IPS-15b (cell line): ENCODE measurements around the gene TLE7.

ENCODE experiments used
- H3K27me3 ChIP-seq: one replicate; pipeline ENCODE4 v1.6.1; 2013; ENCODE audit warnings: low read length; ENCODE audit not compliant: control insufficient read depth, insufficient read depth
- H3K36me3 ChIP-seq: one replicate; pipeline ENCODE4 v1.6.1; 2013; ENCODE audit warnings: low read length; ENCODE audit not compliant: control insufficient read depth, insufficient read depth
- H3K4me1 ChIP-seq: one replicate; pipeline ENCODE4 v1.6.1; 2013; ENCODE audit warnings: mild to moderate bottlenecking, low read length; ENCODE audit not compliant: control insufficient read depth, insufficient read depth
- H3K4me3 ChIP-seq: one replicate; pipeline ENCODE4 v1.5.1; 2013; ENCODE audit warnings: low read depth, low read length
- H3K9ac ChIP-seq: one replicate; pipeline ENCODE4 v1.6.1; 2013; ENCODE audit warnings: low read depth, mild to moderate bottlenecking, low read length
- H3K9me3 ChIP-seq: one replicate; pipeline ENCODE4 v1.6.1; 2013; ENCODE audit warnings: mild to moderate bottlenecking, low read length; ENCODE audit not compliant: control insufficient read depth, insufficient read depth

The TLE7 gene

DNA sequence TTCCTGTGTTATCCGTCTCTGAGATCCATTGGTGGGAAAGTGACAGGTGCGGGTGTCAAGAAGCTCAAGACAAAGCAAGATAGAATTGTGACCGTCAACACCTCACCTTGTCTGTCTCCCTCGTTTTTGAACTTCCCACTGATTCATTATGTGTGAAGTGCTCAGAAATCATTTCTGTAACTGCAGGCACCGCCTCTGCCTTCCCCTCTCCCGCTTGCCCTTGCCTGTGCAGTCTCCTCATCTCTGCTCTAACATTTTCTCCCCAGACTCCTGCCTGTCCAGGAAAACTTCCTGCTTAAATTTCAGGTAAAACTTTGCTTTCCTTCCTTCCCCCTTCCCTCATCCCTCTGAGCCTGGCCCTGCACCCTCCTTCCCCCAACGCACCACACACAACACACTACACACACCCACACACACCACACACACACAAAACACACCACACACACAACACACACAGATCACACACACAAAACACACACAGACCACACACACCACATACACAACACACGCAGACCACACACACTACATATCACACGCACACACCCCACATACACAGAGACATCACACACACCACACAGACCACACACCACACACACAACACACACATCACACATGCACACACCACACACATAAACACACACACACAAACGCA lies 57.7 kb downstream of the TLE7 start:
- H3K4me3 ChIP-seq = no peak overlapping the region
- peaks cover 24% of the 10 kb centered on the region for H3K4me1 ChIP-seq
- H3K9me3 ChIP-seq = no peaks in the 10 kb centered on the region
- no peaks in the 10 kb centered on the region for H3K27me3 ChIP-seq
- no peak overlapping the region for H3K9ac ChIP-seq
- no peaks in the 10 kb centered on the region for H3K36me3 ChIP-seq

DNA sequence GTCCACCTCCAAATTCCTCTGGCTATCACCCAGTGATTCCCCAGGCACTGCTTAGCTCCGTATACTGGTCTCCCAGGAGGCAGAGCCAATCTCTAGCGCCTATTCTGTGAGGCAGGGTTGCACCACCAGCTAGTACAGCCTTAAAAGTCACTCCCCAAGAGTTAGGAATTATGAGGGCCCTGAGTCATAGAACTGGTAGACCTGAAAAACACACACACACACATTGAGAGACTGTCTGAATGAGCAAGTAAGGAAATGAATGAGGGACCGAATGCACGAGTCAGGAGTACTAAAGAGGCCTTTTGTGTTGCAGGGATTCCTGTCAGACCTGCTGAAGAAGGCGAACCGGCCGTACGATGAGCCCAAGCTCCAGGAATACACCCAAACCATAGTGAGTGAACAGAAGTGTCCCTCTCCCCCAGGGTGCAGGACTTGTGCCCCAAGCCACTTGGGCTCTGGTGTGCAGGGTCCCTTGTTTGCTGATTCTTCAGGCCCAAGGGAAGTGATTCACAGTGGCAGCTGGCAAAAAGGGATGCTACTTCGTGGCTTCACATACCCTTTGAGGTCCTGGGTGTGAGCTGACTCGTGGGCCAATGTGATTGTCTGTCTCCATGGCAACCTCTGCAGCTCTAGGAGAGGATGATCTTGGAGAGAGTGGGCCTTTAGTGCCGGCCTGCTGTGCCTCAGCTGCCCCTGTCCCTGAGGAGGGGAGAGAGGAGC lies 58.6 kb downstream of the TLE7 start:
- no peaks in the 10 kb centered on the region for H3K36me3 ChIP-seq
- no peak overlapping the region for H3K9ac ChIP-seq
- H3K27me3 ChIP-seq = no peaks in the 10 kb centered on the region
- H3K9me3 ChIP-seq = no peaks in the 10 kb centered on the region
- no peak overlapping the region for H3K4me3 ChIP-seq
- peaks cover 24% of the 10 kb centered on the region for H3K4me1 ChIP-seq

DNA sequence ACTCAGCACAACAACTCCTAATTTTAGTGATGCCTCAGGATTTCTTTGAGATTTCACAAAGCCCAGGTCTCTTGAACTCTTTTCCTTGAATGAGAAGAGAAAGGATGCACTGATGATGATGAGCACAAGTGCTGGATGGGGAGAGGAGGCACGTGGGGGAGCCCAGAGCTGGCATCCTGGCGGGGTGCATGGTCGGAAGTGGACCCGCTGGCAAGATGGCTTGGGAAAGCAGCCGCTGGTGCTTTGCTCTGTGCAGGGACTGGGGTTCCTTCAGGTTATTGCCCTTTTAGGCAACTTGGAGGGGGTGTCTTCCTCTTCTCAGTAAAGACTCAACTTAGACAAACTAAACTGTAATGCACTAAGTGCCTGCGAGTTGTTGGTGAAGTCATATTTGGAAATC lies 61.0 kb downstream of the TLE7 start:
- H3K9me3 ChIP-seq = no peaks in the 10 kb centered on the region
- H3K27me3 ChIP-seq = no peaks in the 10 kb centered on the region
- H3K36me3 ChIP-seq = no peaks in the 10 kb centered on the region
- H3K4me1 ChIP-seq = peaks cover 3% of the 10 kb centered on the region
- H3K9ac ChIP-seq = no peak overlapping the region
- no peak overlapping the region for H3K4me3 ChIP-seq
